ENCODE data around the gene MAPK7. TPM values are rescaled to one million over a fixed set of nuclear protein-coding genes. Genes with fewer than 3 reads are reported as not detected.

The MAPK7 gene
- total RNA-seq, 4 donors from 2014 or later, result 11.4 to 24.3 (median 17.1) TPM

- no peak for TF ChIP-seq CTCF (IDR thresholded peaks at IDR 0.05; ENCODE audit: low read depth)
These were observed 45.7 kb upstream of the MAPK7 start for GRCh38 chr17:19332371-19333131.

- no peak for TF ChIP-seq CTCF (IDR thresholded peaks at IDR 0.05; ENCODE audit: low read depth)
These were observed 45.2 kb upstream of the MAPK7 start for GRCh38 chr17:19333132-19333440.

GRCh38 chr17:19333736-19334290, 44.5 kb upstream of the MAPK7 start:
- no peak for TF ChIP-seq CTCF (IDR thresholded peaks at IDR 0.05; ENCODE audit: low read depth)

GRCh38 chr17:19334331-19334730, 44.0 kb upstream of the MAPK7 start:
- TF ChIP-seq CTCF (IDR thresholded peaks at IDR 0.05; ENCODE audit: low read depth), result no peak

- no peak for TF ChIP-seq CTCF (IDR thresholded peaks at IDR 0.05; ENCODE audit: low read depth)
These were observed 42.2 kb upstream of the MAPK7 start for GRCh38 chr17:19335951-19336631.

- TF ChIP-seq CTCF (IDR thresholded peaks at IDR 0.05; ENCODE audit: low read depth), result no peak
These were observed 41.2 kb upstream of the MAPK7 start for GRCh38 chr17:19336938-19337711.

- TF ChIP-seq CTCF (IDR thresholded peaks at IDR 0.05; ENCODE audit: low read depth), result no peak
These were observed 40.6 kb upstream of the MAPK7 start for GRCh38 chr17:19337712-19338023.

Data from subcutaneous adipose tissue (tissue), 4 donors.